Testis (tissue), 2 donors: Measurements from ENCODE around the gene BLM.
A peak's percentile ranks its signal among the peaks of the same experiment; 100 is the strongest.

ENCODE experiments used
- CTCF ChIP-seq, 3 experiments: fragments of 450-650 bp in 2 of 3; fragments of 200-600 bp in 1 of 3; sonication (generic) in 1 of 3; IDR thresholded peaks; one replicate each; pipeline ENCODE4 v1.5.1; 2016 to 2019; ENCODE audit warnings: antibody characterized with exemption in 3 of 3, mild to moderate bottlenecking in 2 of 3, moderate library complexity in 1 of 3
- POLR2A ChIP-seq: fragments of 450-650 bp; IDR thresholded peaks from one replicate; pipeline ENCODE4 v1.6.1; 2017; ENCODE audit warnings: antibody characterized with exemption, mild to moderate bottlenecking, moderate library complexity

GRCh38 chr15:90716976-90717821, at the start of gene BLM:
- peak; percentile 38 to 53 (median 51) for TF ChIP-seq CTCF (IDR thresholded peaks at IDR 0.05)
- TF ChIP-seq POLR2A, result no peak
